HepG2 (cell line): ENCODE results near the gene NDOR1. TPM values are rescaled to one million over a fixed set of nuclear protein-coding genes. Genes with fewer than 3 reads are reported as not detected.

Source experiments
- ATAC-seq: fragments of 200-7000 bp; cut with Tn5 transposase; 3 replicates; pipeline ENCODE4 v1.9.1; 2020; ENCODE audit warnings: mild to moderate bottlenecking, moderate library complexity
- BruUV-seq: library from RNA; stranded (reverse); fragments of 400-500 nt; replicated peaks from 2 replicates; lab custom pipeline; 2021; lab: Mats Ljungman, UMichigan
- CTCF ChIA-PET: fragments of 300-600 bp; formaldehyde crosslinking; extraction: SDS; loops from one replicate; lab custom pipeline; 2021; ENCODE audit warnings: low total read pairs, inconsistent platforms, low intra/inter-chr PET ratio; lab: Yijun Ruan, JAX
- POLR2A ChIA-PET: fragments of 350-600 bp; sonication (Branson Sonifier 250); formaldehyde crosslinking; loops from one replicate; lab custom pipeline; 2020; ENCODE audit warnings: antibody characterized with exemption, inconsistent platforms; lab: Yijun Ruan, JAX
- DNase-seq: peaks from one replicate; pipeline ENCODE4 v3.0.0-alpha.2; 2015; ENCODE audit warnings: low spot score
- FAIRE-seq: peaks from 3 replicates; lab custom pipeline; 2011; peaks lifted over from hg19 to GRCh38; lab: Jason Lieb, UNC
- H2AFZ ChIP-seq: one replicate; pipeline ENCODE4 v1.6.1; 2011; ENCODE audit warnings: low read length, inconsistent platforms
- H3K27ac ChIP-seq: fragments of 300-600 bp; 3 replicates; pipeline ENCODE4 v1.8.0; 2011; ENCODE audit warnings: mixed run types, mild to moderate bottlenecking, mixed read lengths, low read length, inconsistent platforms; ENCODE audit not compliant: insufficient read depth; ENCODE audit errors: extremely low read length
- H3K27me3 ChIP-seq, 2 experiments: fragments of 200-600 bp in 1 of 2; 2 replicates in 1 of 2; 3 replicates in 1 of 2; pipeline versions ENCODE4 v1.6.0 to v1.8.0; 2011; ENCODE audit warnings: low read length in 2 of 2, mild to moderate bottlenecking in 2 of 2, moderate library complexity in 2 of 2, inconsistent platforms in 1 of 2; ENCODE audit not compliant: insufficient read depth in 2 of 2, control insufficient read depth in 1 of 2
- H3K36me3 ChIP-seq, 2 experiments: fragments of 200-600 bp in 1 of 2; replicated peaks in 1 of 2; 2 replicates in 1 of 2; 3 replicates in 1 of 2; pipeline versions ENCODE4 v1.5.1 to v1.8.0; 2011; ENCODE audit warnings: low read length in 2 of 2, inconsistent platforms in 1 of 2; ENCODE audit not compliant: insufficient read depth in 2 of 2, control insufficient read depth in 1 of 2
- H3K4me1 ChIP-seq: 2 replicates; pipeline ENCODE4 v1.5.1; 2012; ENCODE audit warnings: low read length, inconsistent platforms; ENCODE audit not compliant: insufficient read depth
- H3K4me2 ChIP-seq: 2 replicates; pipeline ENCODE4 v1.6.0; 2011; ENCODE audit warnings: low read depth, low read length, inconsistent platforms
- H3K4me3 ChIP-seq, 3 experiments: fragments of 200-600 bp in 1 of 3; sonication (generic), shearing (Covaris generic) in 1 of 3; replicated peaks in 1 of 3; 2 replicates each; pipeline ENCODE4 v1.5.1; 2011 to 2016; ENCODE audit warnings: low read length in 3 of 3, inconsistent platforms in 2 of 3, low read depth in 2 of 3, mild to moderate bottlenecking in 2 of 3, control low read depth in 1 of 3, mixed read lengths in 1 of 3; ENCODE audit not compliant: insufficient read depth in 1 of 3
- H3K79me2 ChIP-seq: one replicate; pipeline ENCODE4 v1.6.1; 2011; ENCODE audit warnings: low read length, inconsistent platforms; ENCODE audit not compliant: insufficient read depth
- H3K9ac ChIP-seq: 2 replicates; pipeline ENCODE4 v1.6.0; 2011; ENCODE audit warnings: mild to moderate bottlenecking, low read depth, low read length, inconsistent platforms; ENCODE audit not compliant: insufficient read depth
- H3K9me3 ChIP-seq: 2 replicates; pipeline ENCODE4 v1.5.1; 2012; ENCODE audit warnings: mild to moderate bottlenecking, low read length
- H4K20me1 ChIP-seq: 2 replicates; pipeline ENCODE4 v1.6.0; 2011; ENCODE audit warnings: inconsistent platforms, mild to moderate bottlenecking, low read length, moderate library complexity; ENCODE audit not compliant: insufficient read depth
- ATF7-NPFF ChIP-seq: sonication (generic); formaldehyde crosslinking; IDR thresholded peaks from 2 replicates; pipeline ENCODE4 v1.8.1; 2023; ENCODE audit warnings: mild to moderate bottlenecking, low read depth, missing genetic modification reagents, moderate library complexity
- CEBPG ChIP-seq: IDR thresholded peaks from 2 replicates; pipeline ENCODE4 v1.6.1; 2016
- CREM ChIP-seq, 2 experiments: sonication (generic) in 1 of 2; formaldehyde crosslinking in 1 of 2; IDR thresholded peaks; 2 replicates each; pipeline versions ENCODE4 v1.4.0 to v1.6.1; 2016 to 2020; ENCODE audit warnings: antibody characterized with exemption in 1 of 2, mild to moderate bottlenecking in 1 of 2, missing genetic modification reagents in 1 of 2
- FOXC1 ChIP-seq: sonication (generic); formaldehyde crosslinking; IDR thresholded peaks from 2 replicates; pipeline ENCODE4 v1.8.0; 2022; ENCODE audit warnings: mild to moderate bottlenecking, missing genetic modification reagents, borderline replicate concordance
- HHEX ChIP-seq: IDR thresholded peaks from 2 replicates; pipeline ENCODE4 v1.6.1; 2016; ENCODE audit warnings: control low read depth
- HOXA3 ChIP-seq: sonication (generic); formaldehyde crosslinking; IDR thresholded peaks from 2 replicates; pipeline ENCODE4 v1.5.0; 2020; ENCODE audit warnings: missing genetic modification reagents
- KLF15 ChIP-seq: sonication (generic); formaldehyde crosslinking; IDR thresholded peaks from 2 replicates; pipeline ENCODE4 v1.8.1; 2023; ENCODE audit warnings: borderline replicate concordance, mild to moderate bottlenecking, inconsistent platforms, missing genetic modification reagents, mixed read lengths
- MTF1 ChIP-seq: sonication (generic); formaldehyde crosslinking; IDR thresholded peaks from 2 replicates; pipeline ENCODE4 v1.5.0; 2020; ENCODE audit warnings: missing genetic modification reagents
- MYC ChIP-seq: sonication (generic); formaldehyde crosslinking; IDR thresholded peaks from 2 replicates; pipeline ENCODE4 v1.9.0; 2021; ENCODE audit warnings: missing genetic modification reagents, borderline replicate concordance
- NFKB2 ChIP-seq: sonication (generic); formaldehyde crosslinking; IDR thresholded peaks from 2 replicates; pipeline ENCODE4 v1.4.0; 2020; ENCODE audit warnings: missing genetic modification reagents, borderline replicate concordance
- SNAPC2 ChIP-seq: sonication (generic); formaldehyde crosslinking; IDR thresholded peaks from 2 replicates; pipeline ENCODE4 v1.8.1; 2022; ENCODE audit warnings: mild to moderate bottlenecking, missing genetic modification reagents
- TBX2 ChIP-seq: sonication (generic); formaldehyde crosslinking; IDR thresholded peaks from 2 replicates; pipeline ENCODE4 v1.5.0; 2020; ENCODE audit warnings: missing genetic modification reagents, mild to moderate bottlenecking, borderline replicate concordance
- ZBTB7A ChIP-seq: sonication (generic); formaldehyde crosslinking; IDR thresholded peaks from 2 replicates; pipeline ENCODE4 v1.8.0; 2022; ENCODE audit warnings: mild to moderate bottlenecking, missing genetic modification reagents
- ZBTB7B ChIP-seq: sonication (generic); formaldehyde crosslinking; IDR thresholded peaks from 2 replicates; pipeline ENCODE4 v1.4.0; 2020; ENCODE audit warnings: missing genetic modification reagents
- ZFY ChIP-seq: sonication (generic); formaldehyde crosslinking; IDR thresholded peaks from 2 replicates; pipeline ENCODE4 v1.4.0; 2020; ENCODE audit warnings: missing genetic modification reagents
- ZNF564 ChIP-seq: sonication (generic); formaldehyde crosslinking; IDR thresholded peaks from 2 replicates; pipeline ENCODE4 v1.8.1; 2023; ENCODE audit warnings: mild to moderate bottlenecking, missing genetic modification reagents
- ZNF687 ChIP-seq: sonication (generic); formaldehyde crosslinking; IDR thresholded peaks from 2 replicates; pipeline ENCODE4 v1.5.1; 2020; ENCODE audit warnings: mild to moderate bottlenecking, missing genetic modification reagents, moderate library complexity
- ZNF891 ChIP-seq: sonication (generic); formaldehyde crosslinking; IDR thresholded peaks from 2 replicates; pipeline ENCODE4 v1.5.0; 2020; ENCODE audit warnings: mild to moderate bottlenecking, missing genetic modification reagents
- WGBS: methylation state at CpG from one replicate; pipeline ENCODE4 v1.1.6; 2017; ENCODE audit warnings: low lambda C conversion rate; 5-methylcytosine and 5-hydroxymethylcytosine counted together
- in situ Hi-C: cut with HindIII; loops from 2 replicates; pipeline ENCODE4 v1.10.0; 2017; ENCODE audit warnings: low pct_unique_long_range_greater_than_20kb; ENCODE audit not compliant: extremely low pct_ligation_motif_present
- intact Hi-C: fragments of 100-400 bp; cut with micrococcal nuclease; formaldehyde crosslinking; loops from one replicate; pipeline ENCODE4 v1.10.0; 2022; ENCODE audit not compliant: unreplicated experiment
- polyA plus RNA-seq, 8 experiments: library from polyadenylated mRNA; depleted of rRNA in 3 of 8; stranded (reverse) in 7 of 8; unstranded in 1 of 8; fragments of >200 nt; fragmentation: Illumina TruSeq in 4 of 8; extraction: Trizol in 4 of 8; gene quantifications; 2 replicates each; pipeline versions ENCODE4 v1.2.1 to v1.2.3, GENCODE V29; 2011 to 2016; ENCODE audit warnings: low read depth in 4 of 8, missing spikeins in 1 of 8, mixed read lengths in 1 of 8; ENCODE audit not compliant: insufficient read depth in 1 of 8
- total RNA-seq, 5 experiments: library from RNA; depleted of rRNA; stranded (reverse); fragments of >200 nt; fragmentation: Illumina TruSeq; extraction: Trizol; gene quantifications; 2 replicates each; pipeline ENCODE4 v1.2.3, GENCODE V29; 2016; ENCODE audit warnings: low read depth in 1 of 5
- TF ChIP-seq, protein P1 (sequence below): sonication (generic); formaldehyde crosslinking; IDR thresholded peaks from 2 replicates; pipeline ENCODE4 v1.4.0; 2020; ENCODE audit warnings: mild to moderate bottlenecking, missing genetic modification reagents

Gene NDOR1
- total and polyA plus RNA-seq, 2 of the 13 experiments (the other 11 are each of a cell fraction or from before 2014, with no cell fraction given) = 3.6 to 8.7 TPM

GRCh38 chr9:137234055-137234697, 28.7 kb downstream of the NDOR1 start:
- Histone ChIP-seq H3K4me1 (peaks cover 67% of the 10 kb centered on the region), H4K20me1 (no peaks in the 10 kb centered on the region), H3K4me2 (peak overlapping the region; percentile 85), H3K36me3 (no peaks in the 10 kb centered on the region), H2AFZ (no peak overlapping the region), H3K27ac (no peak overlapping the region), H3K9ac (peak overlapping the region; percentile 72), H3K9me3 (no peaks in the 10 kb centered on the region), H3K79me2 (peaks cover 15% of the 10 kb centered on the region), H3K27me3 (no peaks in the 10 kb centered on the region), H3K4me3 (peak overlapping the region; percentile 67 to 81 (median 72))
- ATAC-seq = no peak
- intact Hi-C loops (no loop called here), in situ Hi-C loops (no loop called here)
- BruUV-seq = no TSS peak
- DNase-seq = no peak
- POLR2A ChIA-PET = interaction anchor here (0.6 to 4.1 kb wide), 5 partner anchors 9 to 43 kb away, joined by 3 to 45 read pairs (median 5); partner anchors contain the start of genes CYSRT1, NELFB and RNF208
- FAIRE-seq = no peak
- CTCF ChIA-PET = no interaction called here
- WGBS = 3% methylated on average over 12 of the region's 40 CpGs
- TF ChIP-seq MTF1 (CRISPR knock-in tag) (no peak), ATF7-NPFF (no peak), MYC (CRISPR knock-in tag) (peak; percentile 50; the same call in 1 of the 2 replicates), HOXA3 (CRISPR knock-in tag) (0 out of 2 replicates have a peak, but pooled peaks have one; percentile 46), CEBPG (CRISPR knock-in tag) (no peak), HHEX (CRISPR knock-in tag) (no peak), ZBTB7B (CRISPR knock-in tag) (peak; percentile 31; the same call in 1 of the 2 replicates), SNAPC2 (no peak), ZNF564 (CRISPR knock-in tag) (0 out of 2 replicates have a peak, but pooled peaks have one; percentile 38), FOXC1 (0 out of 2 replicates have a peak, but pooled peaks have one; percentile 27), ZNF687 (CRISPR knock-in tag) (peak; percentile 83), ZFY (peak; percentile 64), TBX2 (CRISPR knock-in tag) (no peak; the same call in 1 of the 2 replicates), NFKB2 (0 out of 2 replicates have a peak, but pooled peaks have one; percentile 25), ZNF891 (0 out of 2 replicates have a peak, but pooled peaks have one; percentile 27), KLF15 (CRISPR knock-in tag) (no peak), ZBTB7A (CRISPR knock-in tag) (0 out of 2 replicates have a peak, but pooled peaks have one; percentile 26), CREM (IDR thresholded peaks at IDR 0.05) (no peak), CREM (CRISPR knock-in tag; IDR thresholded peaks at IDR 0.05) (no peak)
- TF ChIP-seq, protein P1, sequence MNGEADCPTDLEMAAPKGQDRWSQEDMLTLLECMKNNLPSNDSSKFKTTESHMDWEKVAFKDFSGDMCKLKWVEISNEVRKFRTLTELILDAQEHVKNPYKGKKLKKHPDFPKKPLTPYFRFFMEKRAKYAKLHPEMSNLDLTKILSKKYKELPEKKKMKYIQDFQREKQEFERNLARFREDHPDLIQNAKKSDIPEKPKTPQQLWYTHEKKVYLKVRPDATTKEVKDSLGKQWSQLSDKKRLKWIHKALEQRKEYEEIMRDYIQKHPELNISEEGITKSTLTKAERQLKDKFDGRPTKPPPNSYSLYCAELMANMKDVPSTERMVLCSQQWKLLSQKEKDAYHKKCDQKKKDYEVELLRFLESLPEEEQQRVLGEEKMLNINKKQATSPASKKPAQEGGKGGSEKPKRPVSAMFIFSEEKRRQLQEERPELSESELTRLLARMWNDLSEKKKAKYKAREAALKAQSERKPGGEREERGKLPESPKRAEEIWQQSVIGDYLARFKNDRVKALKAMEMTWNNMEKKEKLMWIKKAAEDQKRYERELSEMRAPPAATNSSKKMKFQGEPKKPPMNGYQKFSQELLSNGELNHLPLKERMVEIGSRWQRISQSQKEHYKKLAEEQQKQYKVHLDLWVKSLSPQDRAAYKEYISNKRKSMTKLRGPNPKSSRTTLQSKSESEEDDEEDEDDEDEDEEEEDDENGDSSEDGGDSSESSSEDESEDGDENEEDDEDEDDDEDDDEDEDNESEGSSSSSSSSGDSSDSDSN (CRISPR knock-in tag) = peak; percentile 59; the same call in 1 of the 2 replicates
